K562 (cell line): ENCODE results near the gene ZSWIM1. TPM values are rescaled to one million over a fixed set of nuclear protein-coding genes. Genes with fewer than 3 reads are reported as not detected.

Source experiments
- ARID1B ChIP-seq: fragments of 450-650 bp; IDR thresholded peaks from 2 replicates; pipeline ENCODE4 v1.6.1; 2016; ENCODE audit warnings: antibody characterized with exemption, mild to moderate bottlenecking, inconsistent platforms
- BCOR ChIP-seq: fragments of 450-650 bp; IDR thresholded peaks from 2 replicates; pipeline ENCODE4 v1.6.1; 2016
- BRD9 ChIP-seq: fragments of 450-650 bp; IDR thresholded peaks from 2 replicates; pipeline ENCODE4 v1.6.1; 2018; ENCODE audit warnings: low read depth; ENCODE audit not compliant: partially characterized antibody
- CBFA2T3 ChIP-seq: fragments of 450-650 bp; IDR thresholded peaks from 2 replicates; pipeline ENCODE4 v1.6.1; 2017
- CBX5 ChIP-seq: IDR thresholded peaks from 2 replicates; pipeline ENCODE4 v1.6.1; 2014; ENCODE audit warnings: low read depth, borderline replicate concordance
- COPS2 ChIP-seq: fragments of 450-650 bp; conservative IDR thresholded peaks from 2 replicates; pipeline ENCODE4 v1.6.1; 2016; ENCODE audit warnings: mild to moderate bottlenecking, moderate library complexity
- CREM ChIP-seq: IDR thresholded peaks from 2 replicates; pipeline ENCODE4 v1.6.1; 2014; ENCODE audit warnings: antibody characterized with exemption, low read depth
- CSDE1 ChIP-seq, 2 experiments: fragments of 450-650 bp; IDR thresholded peaks; 2 replicates each; pipeline ENCODE4 v1.6.1; 2016; ENCODE audit warnings: mild to moderate bottlenecking in 1 of 2
- ETS1 ChIP-seq: conservative IDR thresholded peaks from 2 replicates; pipeline ENCODE4 v1.6.1; 2011; ENCODE audit warnings: low read depth, mild to moderate bottlenecking, low read length; ENCODE audit not compliant: control insufficient read depth
- GABPA ChIP-seq: fragments of 200-800 bp; sonication (Bioruptor generic); conservative IDR thresholded peaks from 2 replicates; pipeline ENCODE4 v1.6.1; 2016; ENCODE audit warnings: low read depth, missing genetic modification characterization, missing compliant biosample characterization
- GTF2A2 ChIP-seq: IDR thresholded peaks from 2 replicates; pipeline ENCODE4 v1.6.1; 2016; ENCODE audit warnings: mild to moderate bottlenecking, missing genetic modification characterization, missing compliant biosample characterization
- GTF3C2 ChIP-seq: IDR thresholded peaks from 3 replicates; pipeline ENCODE4 v1.6.1; 2011; ENCODE audit warnings: borderline replicate concordance, mild to moderate bottlenecking, moderate library complexity; ENCODE audit not compliant: insufficient read length; ENCODE audit errors: extremely low read depth
- HEY1 ChIP-seq: fragments of 250-450 bp; sonication (Bioruptor Pico); IDR thresholded peaks from 2 replicates; pipeline ENCODE4 v1.5.0; 2020; ENCODE audit warnings: mild to moderate bottlenecking, moderate library complexity, borderline replicate concordance
- HSF4 ChIP-seq: fragments of 250-450 bp; sonication (Bioruptor Pico); IDR thresholded peaks from 2 replicates; pipeline ENCODE4 v2.1.2; 2022; ENCODE audit warnings: mild to moderate bottlenecking, moderate library complexity, borderline replicate concordance
- KLF6 ChIP-seq: fragments of 250-450 bp; sonication (Bioruptor Pico); IDR thresholded peaks from 2 replicates; pipeline ENCODE4 v1.4.0; 2020; ENCODE audit warnings: mild to moderate bottlenecking, moderate library complexity, borderline replicate concordance
- LCOR ChIP-seq: sonication (generic); formaldehyde crosslinking; IDR thresholded peaks from 2 replicates; pipeline ENCODE4 v1.8.0; 2022; ENCODE audit warnings: mild to moderate bottlenecking, missing genetic modification reagents
- NCOA4 ChIP-seq: fragments of 450-650 bp; IDR thresholded peaks from 2 replicates; pipeline ENCODE4 v1.6.1; 2018; ENCODE audit warnings: mild to moderate bottlenecking; ENCODE audit not compliant: partially characterized antibody
- POLR2AphosphoS5 ChIP-seq: IDR thresholded peaks from 2 replicates; pipeline ENCODE4 v1.6.1; 2011; ENCODE audit warnings: mild to moderate bottlenecking, low read depth, low read length, moderate library complexity; ENCODE audit not compliant: control insufficient read depth, insufficient read depth
- RBM15 ChIP-seq: fragments of 200-400 bp; formaldehyde crosslinking; IDR thresholded peaks from 2 replicates; pipeline ENCODE4 v1.6.1; 2018; ENCODE audit warnings: mild to moderate bottlenecking, low read length, moderate library complexity; ENCODE audit not compliant: insufficient read depth
- SMAD1 ChIP-seq: fragments of 150-350 bp; IDR thresholded peaks from 2 replicates; pipeline ENCODE4 v1.6.1; 2014; ENCODE audit warnings: low read length, low read depth; ENCODE audit not compliant: partially characterized antibody
- SMAD4 ChIP-seq: fragments of 250-450 bp; sonication (Bioruptor Pico); conservative IDR thresholded peaks from 2 replicates; pipeline ENCODE4 v1.8.0; 2021; ENCODE audit warnings: inconsistent platforms, mild to moderate bottlenecking, moderate library complexity
- TEAD1 ChIP-seq, 2 experiments: fragments of 450-650 bp in 1 of 2; sonication (generic) in 1 of 2; formaldehyde crosslinking; IDR thresholded peaks; 2 replicates each; pipeline versions ENCODE4 v1.4.0 to v1.8.0; 2020 to 2022; ENCODE audit warnings: mild to moderate bottlenecking in 2 of 2, missing genetic modification reagents in 1 of 2
- ZBTB7A ChIP-seq: IDR thresholded peaks from 2 replicates; pipeline ENCODE4 v1.6.1; 2011; ENCODE audit warnings: low read depth, mild to moderate bottlenecking, low read length, moderate library complexity, borderline replicate concordance; ENCODE audit not compliant: control insufficient read depth
- ZNF175 ChIP-seq: fragments of 200-800 bp; sonication (Bioruptor generic); IDR thresholded peaks from 2 replicates; pipeline ENCODE4 v1.6.1; 2016; ENCODE audit warnings: low read depth, mild to moderate bottlenecking, missing genetic modification characterization, missing compliant biosample characterization
- ZNF316 ChIP-seq: fragments of 450-650 bp; IDR thresholded peaks from 2 replicates; pipeline ENCODE4 v1.6.1; 2016
- ZNF384 ChIP-seq: IDR thresholded peaks from 2 replicates; pipeline ENCODE4 v1.6.1; 2012; ENCODE audit warnings: low read depth, low read length, improper control_type of control experiment
- polyA plus RNA-seq, 8 experiments: library from polyadenylated mRNA; depleted of rRNA in 4 of 8; stranded (reverse) in 5 of 8; unstranded in 3 of 8; fragments of >200 nt; fragmentation: Nextera tagmentation in 2 of 8; fragmentation: Illumina TruSeq in 1 of 8; extraction: Ambion mirVana in 2 of 8; extraction: Trizol in 1 of 8; gene quantifications; 2 replicates each; pipeline versions ENCODE4 v1.2.1 to v1.2.3, GENCODE V29; 2011 to 2014; ENCODE audit warnings: inconsistent platforms in 1 of 8, missing spikeins in 1 of 8
- total RNA-seq, 7 experiments: library from RNA; depleted of rRNA in 6 of 7; stranded (reverse); fragments of >200 nt in 6 of 7; fragmentation: Illumina TruSeq in 2 of 7; extraction: Trizol in 2 of 7; gene quantifications; 2 replicates each; pipeline versions ENCODE4 v1.2.1 to v1.2.3, GENCODE V29; 2011 to 2021; ENCODE audit warnings: low replicate concordance in 1 of 7

Gene ZSWIM1
- total and polyA plus RNA-seq, 9 of the 15 experiments (the other 6 are each of a cell fraction or from before 2014, with no cell fraction given), result 2.5 to 15.6 (median 9.5) TPM

- TF ChIP-seq CBX5 (no peak), ZNF384 (no peak), ARID1B (peak; percentile 88), CBFA2T3 (peak; percentile 93), COPS2 (no peak), LCOR (0 out of 2 replicates have a peak, but pooled peaks have one; percentile 27), ZBTB7A (no peak), CREM (peak; percentile 16; the same call in 1 of the 2 replicates), TEAD1 (CRISPR knock-in tag; IDR thresholded peaks at IDR 0.05) (no peak), KLF6 (CRISPR knock-in tag) (no peak), BRD9 (no peak), SMAD4 (peak; percentile 55; the same call in 1 of the 2 replicates), BCOR (no peak), CSDE1 (IDR thresholded peaks at IDR 0.05) (no peak), POLR2AphosphoS5 (peak; percentile 80; the same call in 1 of the 2 replicates), GABPA (tag) (no peak), GTF3C2 (no peak), ZNF316 (0 out of 2 replicates have a peak, but pooled peaks have one; percentile 16), RBM15 (no peak), HEY1 (CRISPR knock-in tag) (no peak), GTF2A2 (tag) (no peak), ZNF175 (CRISPR knock-in tag) (no peak), NCOA4 (no peak), HSF4 (no peak), ETS1 (no peak), SMAD1 (no peak)
These were observed 30.1 kb upstream of the ZSWIM1 start (continued) for GRCh38 chr20:45850926-45851325.
